PC-9 (cell line): Measurements from ENCODE around the gene PSMD11. TPM values are rescaled to one million over a fixed set of nuclear protein-coding genes. Genes with fewer than 3 reads are reported as not detected.

Experiments used
- BruUV-seq: library from RNA; stranded (reverse); fragments of 400-500 nt; replicated peaks from 2 replicates; lab custom pipeline; 2021; lab: Mats Ljungman, UMichigan
- CTCF ChIA-PET: fragments of 300-600 bp; sonication (Branson Sonifier 250); formaldehyde crosslinking; loops from one replicate; lab custom pipeline; 2022; ENCODE audit warnings: antibody characterized with exemption; lab: Charles Lee
- POLR2A ChIA-PET: fragments of 300-600 bp; sonication (Branson Sonifier 250); formaldehyde crosslinking; loops from one replicate; lab custom pipeline; 2022; ENCODE audit warnings: antibody characterized with exemption; ENCODE audit not compliant: unreplicated experiment; lab: Charles Lee
- DNase-seq, 2 experiments: peaks; one replicate each; pipeline versions ENCODE4 v3.0.0 to v3.0.0-alpha.2; 2015 to 2022; ENCODE audit warnings: mixed read lengths in 1 of 2
- H2AFZ ChIP-seq: fragments of 200-600 bp; sonication (generic); 2 replicates; pipeline ENCODE4 v1.8.1; 2017; ENCODE audit warnings: antibody characterized with exemption
- H3F3A ChIP-seq: fragments of 200-600 bp; sonication (generic); 2 replicates; pipeline ENCODE4 v1.8.1; 2017; ENCODE audit warnings: antibody characterized with exemption, mild to moderate bottlenecking, low read depth; ENCODE audit not compliant: insufficient read depth
- H3K27ac ChIP-seq: fragments of 200-600 bp; sonication (generic); 2 replicates; pipeline ENCODE4 v1.6.1; 2016; ENCODE audit warnings: mixed run types
- H3K27me3 ChIP-seq: fragments of 200-600 bp; sonication (generic); 2 replicates; pipeline ENCODE4 v1.6.1; 2016; ENCODE audit warnings: low read depth, mixed run types; ENCODE audit not compliant: insufficient read depth
- H3K36me3 ChIP-seq: fragments of 200-600 bp; sonication (generic); 2 replicates; pipeline ENCODE4 v1.6.1; 2016; ENCODE audit warnings: low read depth, mixed run types
- H3K4me1 ChIP-seq: fragments of 200-600 bp; sonication (generic); replicated peaks from 2 replicates; pipeline ENCODE4 v1.6.1; 2016; ENCODE audit warnings: mixed run types; ENCODE audit not compliant: insufficient read depth
- H3K4me2 ChIP-seq: fragments of 200-600 bp; sonication (generic); 2 replicates; pipeline ENCODE4 v1.6.1; 2017; ENCODE audit warnings: mixed run types
- H3K4me3 ChIP-seq: fragments of 200-600 bp; sonication (generic); 2 replicates; pipeline ENCODE4 v1.6.1; 2016; ENCODE audit warnings: mixed run types
- H3K79me2 ChIP-seq: fragments of 200-600 bp; sonication (generic); 2 replicates; pipeline ENCODE4 v1.6.1; 2017; ENCODE audit warnings: low read depth, mixed run types
- H3K9me2 ChIP-seq: fragments of 200-600 bp; sonication (generic); 2 replicates; pipeline ENCODE4 v1.8.1; 2017; ENCODE audit warnings: mild to moderate bottlenecking; ENCODE audit not compliant: insufficient read depth
- H3K9me3 ChIP-seq: fragments of 200-600 bp; sonication (generic); 2 replicates; pipeline ENCODE4 v1.8.1; 2016; ENCODE audit warnings: low read depth; ENCODE audit not compliant: insufficient read depth
- H4K20me1 ChIP-seq: fragments of 200-600 bp; sonication (generic); 2 replicates; pipeline ENCODE4 v1.8.1; 2017; ENCODE audit not compliant: insufficient read depth
- EZH2 ChIP-seq: fragments of 200-600 bp; sonication (generic); IDR thresholded peaks from 2 replicates; pipeline ENCODE4 v1.8.0; 2017; ENCODE audit warnings: antibody characterized with exemption, low read depth
- intact Hi-C: fragments of 100-400 bp; cut with micrococcal nuclease; formaldehyde crosslinking; loops from one replicate; pipeline ENCODE4 v1.10.0; 2022; ENCODE audit not compliant: unreplicated experiment
- total RNA-seq: library from RNA; stranded (reverse); gene quantifications from 2 replicates; pipeline ENCODE4 v1.2.3, GENCODE V29; 2021
- TF ChIP-seq, protein P1 (sequence below): fragments of 200-600 bp; sonication (generic); conservative IDR thresholded peaks from 2 replicates; pipeline ENCODE4 v1.6.1; 2017; ENCODE audit warnings: mixed run types, antibody characterized with exemption, mild to moderate bottlenecking, moderate library complexity

Gene PSMD11
- total RNA-seq, 1 experiment from 2014 or later = 149 TPM

- BruUV-seq = no TSS peak
- Histone ChIP-seq H3K4me2 (no peak overlapping the region), H4K20me1 (no peaks in the 10 kb centered on the region), H3K27ac (no peak overlapping the region), H3K9me2 (no peaks in the 10 kb centered on the region), H3K27me3 (no peaks in the 10 kb centered on the region), H3K36me3 (no peaks in the 10 kb centered on the region), H3K79me2 (no peaks in the 10 kb centered on the region), H3K4me3 (no peak overlapping the region), H3K9me3 (no peaks in the 10 kb centered on the region), H2AFZ (no peak overlapping the region), H3F3A (no peaks in the 10 kb centered on the region), H3K4me1 (no peaks in the 10 kb centered on the region)
- POLR2A ChIA-PET = no interaction called here
- CTCF ChIA-PET = no interaction called here
- no peak for DNase-seq
- TF ChIP-seq, protein P1, sequence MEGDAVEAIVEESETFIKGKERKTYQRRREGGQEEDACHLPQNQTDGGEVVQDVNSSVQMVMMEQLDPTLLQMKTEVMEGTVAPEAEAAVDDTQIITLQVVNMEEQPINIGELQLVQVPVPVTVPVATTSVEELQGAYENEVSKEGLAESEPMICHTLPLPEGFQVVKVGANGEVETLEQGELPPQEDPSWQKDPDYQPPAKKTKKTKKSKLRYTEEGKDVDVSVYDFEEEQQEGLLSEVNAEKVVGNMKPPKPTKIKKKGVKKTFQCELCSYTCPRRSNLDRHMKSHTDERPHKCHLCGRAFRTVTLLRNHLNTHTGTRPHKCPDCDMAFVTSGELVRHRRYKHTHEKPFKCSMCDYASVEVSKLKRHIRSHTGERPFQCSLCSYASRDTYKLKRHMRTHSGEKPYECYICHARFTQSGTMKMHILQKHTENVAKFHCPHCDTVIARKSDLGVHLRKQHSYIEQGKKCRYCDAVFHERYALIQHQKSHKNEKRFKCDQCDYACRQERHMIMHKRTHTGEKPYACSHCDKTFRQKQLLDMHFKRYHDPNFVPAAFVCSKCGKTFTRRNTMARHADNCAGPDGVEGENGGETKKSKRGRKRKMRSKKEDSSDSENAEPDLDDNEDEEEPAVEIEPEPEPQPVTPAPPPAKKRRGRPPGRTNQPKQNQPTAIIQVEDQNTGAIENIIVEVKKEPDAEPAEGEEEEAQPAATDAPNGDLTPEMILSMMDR = no peak
- no peak for TF ChIP-seq EZH2
- intact Hi-C loops = no loop called here
Observed at GRCh38 chr17:32513579-32513978, 69.3 kb downstream of the PSMD11 start.

- ChIA-PET CTCF (no interaction called here), POLR2A (no interaction called here)
- TF ChIP-seq EZH2 = no peak
- TF ChIP-seq, protein P1 = no peak
- no TSS peak for BruUV-seq
- no peaks in the 10 kb centered on the region for H3K4me1 ChIP-seq
- no peaks in the 10 kb centered on the region for H3K36me3 ChIP-seq
- intact Hi-C loops = no loop called here
- H3F3A ChIP-seq = no peaks in the 10 kb centered on the region
- H3K27ac ChIP-seq = no peak overlapping the region
- H3K27me3 ChIP-seq = no peaks in the 10 kb centered on the region
- no peak for DNase-seq
- no peak overlapping the region for H3K4me3 ChIP-seq
- H2AFZ ChIP-seq = no peak overlapping the region
- no peak overlapping the region for H3K4me2 ChIP-seq
- no peaks in the 10 kb centered on the region for H3K9me2 ChIP-seq
- H4K20me1 ChIP-seq = no peaks in the 10 kb centered on the region
- no peaks in the 10 kb centered on the region for H3K79me2 ChIP-seq
- no peaks in the 10 kb centered on the region for H3K9me3 ChIP-seq
Observed at GRCh38 chr17:32514606-32515005, 70.3 kb downstream of the PSMD11 start.

GRCh38 chr17:32515677-32516383, 71.5 kb downstream of the PSMD11 start:
- Histone ChIP-seq H2AFZ (no peak overlapping the region), H3K4me1 (0 out of 2 replicates have a peak, but pooled peaks cover 4% of the 10 kb centered on the region), H3K9me2 (no peaks in the 10 kb centered on the region), H3K9me3 (no peaks in the 10 kb centered on the region), H3K4me3 (no peak overlapping the region), H3K36me3 (no peaks in the 10 kb centered on the region), H4K20me1 (no peaks in the 10 kb centered on the region), H3K27ac (no peak overlapping the region), H3K27me3 (no peaks in the 10 kb centered on the region), H3K79me2 (no peaks in the 10 kb centered on the region), H3F3A (no peaks in the 10 kb centered on the region), H3K4me2 (no peak overlapping the region)
- intact Hi-C loops = no loop called here
- DNase-seq = no peak
- ChIA-PET CTCF (no interaction called here), POLR2A (no interaction called here)
- TF ChIP-seq EZH2 = no peak
- TF ChIP-seq, protein P1 = no peak
- no TSS peak for BruUV-seq
